ENCODE data around the gene SURF2. TPM values are rescaled to one million over a fixed set of nuclear protein-coding genes. Genes with fewer than 3 reads are reported as not detected.

Gene SURF2
- total RNA-seq, 1 experiment from 2014 or later: 42.0 TPM

DNA sequence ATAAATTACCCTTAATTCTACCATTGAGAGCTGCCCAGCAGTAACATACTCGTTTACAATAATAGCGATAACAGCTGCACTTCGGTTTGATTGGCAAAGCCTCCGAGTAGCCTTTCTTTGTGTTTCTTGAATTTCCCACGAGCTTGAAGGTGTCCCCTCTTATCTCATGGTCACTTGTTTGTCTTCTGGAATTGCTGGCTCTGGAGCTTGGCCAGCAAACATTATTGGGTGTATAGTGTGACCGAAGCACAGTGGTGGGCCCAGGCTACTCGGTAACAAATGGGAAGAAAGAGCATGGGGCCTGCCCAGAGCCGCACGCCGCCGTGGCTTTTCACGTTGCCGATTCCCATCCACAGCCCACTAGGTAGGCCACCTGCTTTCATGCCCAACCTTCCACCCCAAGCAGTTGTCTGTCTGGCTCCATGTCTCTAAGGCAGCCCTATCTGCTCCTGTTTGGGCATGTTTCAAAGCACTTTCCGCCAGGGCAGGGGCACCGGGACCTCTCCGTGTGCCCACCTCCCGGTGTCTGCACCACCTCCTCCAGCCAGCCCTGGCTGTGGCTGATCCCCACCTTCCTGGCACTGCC is 28.5 kb downstream of the SURF2 start:
- H3K4me1 ChIP-seq (ENCODE audit: insufficient read depth, low read length, poor library complexity, severe bottlenecking): no peaks in the 10 kb centered on the region
- no TSS peak for BruUV-seq (replicated peaks)
- ChIA-PET CTCF (no interaction called here), POLR2A (ENCODE audit: low non-redundant PET) (no interaction called here)
- H3K27ac ChIP-seq (ENCODE audit: low read depth, low read length, poor library complexity, severe bottlenecking): no peak overlapping the region
- no peaks in the 10 kb centered on the region for H3K36me3 ChIP-seq (ENCODE audit: insufficient read depth, low read length, poor library complexity, severe bottlenecking)
- H3K9me3 ChIP-seq (ENCODE audit: low read depth, low read length, poor library complexity, severe bottlenecking): no peaks in the 10 kb centered on the region
- intact Hi-C loops (cut with micrococcal nuclease; ENCODE audit: unreplicated experiment): no loop called here
- no peak for DNase-seq (ENCODE audit: low spot score)
- H3K27me3 ChIP-seq (replicated peaks; ENCODE audit: insufficient read depth, low read depth, low read length, poor library complexity): no peaks in the 10 kb centered on the region
- no peak for TF ChIP-seq EZH2 (IDR thresholded peaks at IDR 0.05; ENCODE audit: borderline replicate concordance, low read depth, low read length, poor library complexity, severe bottlenecking)
- TF ChIP-seq, protein P1, sequence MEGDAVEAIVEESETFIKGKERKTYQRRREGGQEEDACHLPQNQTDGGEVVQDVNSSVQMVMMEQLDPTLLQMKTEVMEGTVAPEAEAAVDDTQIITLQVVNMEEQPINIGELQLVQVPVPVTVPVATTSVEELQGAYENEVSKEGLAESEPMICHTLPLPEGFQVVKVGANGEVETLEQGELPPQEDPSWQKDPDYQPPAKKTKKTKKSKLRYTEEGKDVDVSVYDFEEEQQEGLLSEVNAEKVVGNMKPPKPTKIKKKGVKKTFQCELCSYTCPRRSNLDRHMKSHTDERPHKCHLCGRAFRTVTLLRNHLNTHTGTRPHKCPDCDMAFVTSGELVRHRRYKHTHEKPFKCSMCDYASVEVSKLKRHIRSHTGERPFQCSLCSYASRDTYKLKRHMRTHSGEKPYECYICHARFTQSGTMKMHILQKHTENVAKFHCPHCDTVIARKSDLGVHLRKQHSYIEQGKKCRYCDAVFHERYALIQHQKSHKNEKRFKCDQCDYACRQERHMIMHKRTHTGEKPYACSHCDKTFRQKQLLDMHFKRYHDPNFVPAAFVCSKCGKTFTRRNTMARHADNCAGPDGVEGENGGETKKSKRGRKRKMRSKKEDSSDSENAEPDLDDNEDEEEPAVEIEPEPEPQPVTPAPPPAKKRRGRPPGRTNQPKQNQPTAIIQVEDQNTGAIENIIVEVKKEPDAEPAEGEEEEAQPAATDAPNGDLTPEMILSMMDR (conservative IDR thresholded peaks at IDR 0.05; ENCODE audit: low read depth, low read length): no peak
- H3K4me3 ChIP-seq (ENCODE audit: low read depth, low read length, poor library complexity, severe bottlenecking): no peak overlapping the region

DNA sequence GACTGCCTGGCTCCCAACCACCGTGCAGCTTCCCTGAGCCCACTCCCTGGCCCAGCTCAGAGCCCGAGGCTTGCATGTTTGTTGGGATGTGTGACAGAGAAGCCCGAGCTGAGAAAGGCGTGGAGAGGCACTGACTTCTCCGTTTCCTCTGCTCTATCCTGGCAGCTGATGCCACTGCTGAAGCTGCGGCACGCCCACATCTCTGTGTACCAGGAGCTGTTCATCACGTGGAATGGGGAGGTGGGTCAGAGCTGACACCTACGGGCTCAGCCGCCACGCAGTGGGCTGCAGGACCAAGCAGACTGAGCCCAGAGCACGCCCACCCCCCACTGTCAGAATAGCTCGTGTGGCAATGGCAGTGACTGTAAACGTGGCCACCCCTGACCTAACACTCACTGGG is 29.1 kb downstream of the SURF2 start:
- Histone ChIP-seq H3K4me3 (ENCODE audit: low read depth, low read length, poor library complexity, severe bottlenecking) (no peak overlapping the region), H3K36me3 (ENCODE audit: insufficient read depth, low read length, poor library complexity, severe bottlenecking) (no peaks in the 10 kb centered on the region), H3K4me1 (ENCODE audit: insufficient read depth, low read length, poor library complexity, severe bottlenecking) (no peaks in the 10 kb centered on the region), H3K27me3 (replicated peaks; ENCODE audit: insufficient read depth, low read depth, low read length, poor library complexity) (no peaks in the 10 kb centered on the region), H3K9me3 (ENCODE audit: low read depth, low read length, poor library complexity, severe bottlenecking) (no peaks in the 10 kb centered on the region), H3K27ac (ENCODE audit: low read depth, low read length, poor library complexity, severe bottlenecking) (no peak overlapping the region)
- intact Hi-C loops (cut with micrococcal nuclease; ENCODE audit: unreplicated experiment): no loop called here
- ChIA-PET POLR2A (ENCODE audit: low non-redundant PET) (no interaction called here), CTCF (no interaction called here)
- DNase-seq (ENCODE audit: low spot score): no peak
- no peak for TF ChIP-seq EZH2 (IDR thresholded peaks at IDR 0.05; ENCODE audit: borderline replicate concordance, low read depth, low read length, poor library complexity, severe bottlenecking)
- TF ChIP-seq, protein P1 (conservative IDR thresholded peaks at IDR 0.05; ENCODE audit: low read depth, low read length): no peak
- BruUV-seq (replicated peaks): no TSS peak

- no peaks in the 10 kb centered on the region for H3K27me3 ChIP-seq (replicated peaks; ENCODE audit: insufficient read depth, low read depth, low read length, poor library complexity)
- BruUV-seq (replicated peaks): no TSS peak
These were observed 30.0 kb downstream of the SURF2 start for GRCh38 chr9:133386338-133386737.

More at GRCh38 chr9:133386338-133386737, 30.0 kb downstream of the SURF2 start:
- Histone ChIP-seq H3K4me3 (ENCODE audit: low read depth, low read length, poor library complexity, severe bottlenecking) (no peak overlapping the region), H3K9me3 (ENCODE audit: low read depth, low read length, poor library complexity, severe bottlenecking) (no peaks in the 10 kb centered on the region), H3K27ac (ENCODE audit: low read depth, low read length, poor library complexity, severe bottlenecking) (no peak overlapping the region), H3K36me3 (ENCODE audit: insufficient read depth, low read length, poor library complexity, severe bottlenecking) (no peaks in the 10 kb centered on the region), H3K4me1 (ENCODE audit: insufficient read depth, low read length, poor library complexity, severe bottlenecking) (no peaks in the 10 kb centered on the region)
- intact Hi-C loops (cut with micrococcal nuclease; ENCODE audit: unreplicated experiment): no loop called here
- no peak for DNase-seq (ENCODE audit: low spot score)
- POLR2A ChIA-PET (ENCODE audit: low non-redundant PET): no interaction called here
- CTCF ChIA-PET: interaction anchor here (0.5 to 1.0 kb wide), 2 partner anchors 200 to 201 kb away, joined by 4 to 8 read pairs; no protein-coding TSS in a partner anchor
- TF ChIP-seq, protein P1 (conservative IDR thresholded peaks at IDR 0.05; ENCODE audit: low read depth, low read length): no peak
- TF ChIP-seq EZH2 (IDR thresholded peaks at IDR 0.05; ENCODE audit: borderline replicate concordance, low read depth, low read length, poor library complexity, severe bottlenecking): no peak
